WERI-Rb-1 (cell line): ENCODE data around the gene MIDN.

Experiments used
- DNase-seq: peaks from one replicate; pipeline ENCODE4 v3.0.0-alpha.2; 2020
- H3K27ac ChIP-seq: fragments of 250-450 bp; sonication (Bioruptor Pico); 2 replicates; pipeline ENCODE4 v1.5.1; 2020; ENCODE audit warnings: mild to moderate bottlenecking, moderate library complexity
- H3K27me3 ChIP-seq: fragments of 250-450 bp; sonication (Bioruptor Pico); 2 replicates; pipeline ENCODE4 v1.5.1; 2021; ENCODE audit warnings: mild to moderate bottlenecking, low read depth, moderate library complexity; ENCODE audit not compliant: insufficient read depth, severe bottlenecking
- H3K36me3 ChIP-seq: fragments of 250-450 bp; sonication (Bioruptor Pico); 2 replicates; pipeline ENCODE4 v1.5.1; 2020; ENCODE audit warnings: mild to moderate bottlenecking, moderate library complexity
- H3K4me3 ChIP-seq: 2 replicates; pipeline ENCODE4 v1.5.1; 2011; ENCODE audit warnings: low read depth, mild to moderate bottlenecking, control low read depth, low read length
- H3K9me3 ChIP-seq: fragments of 250-450 bp; sonication (Bioruptor Pico); 2 replicates; pipeline ENCODE4 v1.5.1; 2021; ENCODE audit warnings: mild to moderate bottlenecking, moderate library complexity; ENCODE audit not compliant: severe bottlenecking
- TF ChIP-seq, protein P1 (sequence below): IDR thresholded peaks from 2 replicates; pipeline ENCODE4 v1.5.1; 2011; ENCODE audit warnings: low read depth, mild to moderate bottlenecking, control low read depth, inconsistent platforms, low read length

The MIDN gene

DNA sequence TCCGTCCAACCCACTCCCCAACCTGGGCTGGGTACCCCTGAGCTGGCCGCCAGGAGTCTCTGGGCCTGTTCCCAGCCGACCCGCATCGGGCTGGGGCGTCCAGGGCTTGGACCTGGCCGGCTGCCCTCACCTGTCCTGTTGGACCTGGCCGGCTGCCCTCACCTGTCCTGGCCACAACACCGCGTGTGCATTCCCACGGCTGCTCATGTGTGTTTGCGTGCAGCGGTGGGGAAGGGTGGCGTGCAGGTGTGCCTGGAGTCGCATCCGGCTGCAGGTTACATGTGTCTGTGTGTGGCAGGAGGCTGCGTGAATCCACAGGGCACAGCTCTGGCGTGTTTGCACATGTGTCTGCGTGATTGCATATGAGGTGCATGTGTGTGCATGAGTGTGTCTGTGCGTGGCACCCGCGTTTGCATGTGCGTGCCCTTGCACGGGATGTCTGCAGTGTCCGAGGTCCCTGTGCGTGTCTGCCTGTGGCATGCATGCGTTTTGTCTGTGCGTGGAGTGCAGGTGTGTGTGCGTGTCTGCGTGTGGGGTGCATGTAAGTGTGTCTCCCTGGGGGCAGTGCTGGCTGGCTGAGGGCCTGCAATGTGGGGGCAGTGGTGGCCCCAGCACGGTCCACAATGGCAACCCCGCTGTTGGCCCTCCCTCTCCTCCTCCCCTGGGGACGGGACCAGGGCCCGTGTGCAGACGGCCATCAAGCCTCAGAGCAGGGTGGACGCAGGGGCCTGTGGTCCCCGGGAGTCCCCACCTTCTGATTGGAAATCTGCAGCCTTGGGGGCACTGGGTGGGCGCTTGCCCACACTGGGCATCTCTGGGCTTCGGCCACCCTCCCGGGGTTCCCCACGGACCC lies 40.7 kb downstream of the MIDN start:
- DNase-seq = no peak
- H3K9me3 ChIP-seq = no peaks in the 10 kb centered on the region
- peaks cover 5% of the 10 kb centered on the region; the same call in 1 of the 2 replicates for H3K36me3 ChIP-seq
- TF ChIP-seq, protein P1, sequence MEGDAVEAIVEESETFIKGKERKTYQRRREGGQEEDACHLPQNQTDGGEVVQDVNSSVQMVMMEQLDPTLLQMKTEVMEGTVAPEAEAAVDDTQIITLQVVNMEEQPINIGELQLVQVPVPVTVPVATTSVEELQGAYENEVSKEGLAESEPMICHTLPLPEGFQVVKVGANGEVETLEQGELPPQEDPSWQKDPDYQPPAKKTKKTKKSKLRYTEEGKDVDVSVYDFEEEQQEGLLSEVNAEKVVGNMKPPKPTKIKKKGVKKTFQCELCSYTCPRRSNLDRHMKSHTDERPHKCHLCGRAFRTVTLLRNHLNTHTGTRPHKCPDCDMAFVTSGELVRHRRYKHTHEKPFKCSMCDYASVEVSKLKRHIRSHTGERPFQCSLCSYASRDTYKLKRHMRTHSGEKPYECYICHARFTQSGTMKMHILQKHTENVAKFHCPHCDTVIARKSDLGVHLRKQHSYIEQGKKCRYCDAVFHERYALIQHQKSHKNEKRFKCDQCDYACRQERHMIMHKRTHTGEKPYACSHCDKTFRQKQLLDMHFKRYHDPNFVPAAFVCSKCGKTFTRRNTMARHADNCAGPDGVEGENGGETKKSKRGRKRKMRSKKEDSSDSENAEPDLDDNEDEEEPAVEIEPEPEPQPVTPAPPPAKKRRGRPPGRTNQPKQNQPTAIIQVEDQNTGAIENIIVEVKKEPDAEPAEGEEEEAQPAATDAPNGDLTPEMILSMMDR = no peak
- no peak overlapping the region for H3K4me3 ChIP-seq
- H3K27me3 ChIP-seq = no peaks in the 10 kb centered on the region
- no peak overlapping the region for H3K27ac ChIP-seq

GRCh38 chr19:1289686-1290025 lies 41.3 kb downstream of the MIDN start:
- H3K36me3 ChIP-seq = peaks cover 5% of the 10 kb centered on the region; the same call in 1 of the 2 replicates
- no peaks in the 10 kb centered on the region for H3K27me3 ChIP-seq
- H3K4me3 ChIP-seq = no peak overlapping the region
- DNase-seq = no peak
- no peak overlapping the region for H3K27ac ChIP-seq
- H3K9me3 ChIP-seq = no peaks in the 10 kb centered on the region
- TF ChIP-seq, protein P1 = no peak

DNA sequence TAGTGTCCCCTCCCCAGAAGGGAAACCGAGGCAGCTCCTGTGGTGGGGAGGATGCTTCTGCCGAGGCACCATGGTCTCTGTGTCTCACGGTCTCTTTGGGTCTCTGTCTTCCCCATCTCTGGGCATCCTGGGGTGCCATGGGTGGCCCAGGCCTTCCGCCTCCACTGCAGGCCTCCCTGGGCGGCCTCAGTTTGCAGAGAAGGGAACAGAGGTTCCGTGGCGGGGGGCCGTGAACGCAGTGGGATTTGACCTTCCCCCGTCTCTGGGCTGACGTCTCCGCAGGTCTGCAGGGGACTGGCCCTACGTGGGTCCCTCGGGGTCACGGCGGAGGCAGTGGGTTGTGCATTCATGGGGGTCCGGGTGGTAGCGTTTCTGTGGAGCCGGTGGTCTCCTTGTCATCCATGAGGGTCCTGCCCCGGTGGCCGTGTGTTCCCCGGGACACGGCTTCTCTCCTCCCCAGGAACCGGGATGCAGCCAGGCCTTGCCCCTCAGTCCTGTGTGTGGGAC lies 41.9 kb downstream of the MIDN start:
- Histone ChIP-seq H3K4me3 (no peak overlapping the region), H3K27me3 (no peaks in the 10 kb centered on the region), H3K36me3 (peaks cover 5% of the 10 kb centered on the region; the same call in 1 of the 2 replicates), H3K27ac (no peak overlapping the region), H3K9me3 (no peaks in the 10 kb centered on the region)
- no peak for DNase-seq
- TF ChIP-seq, protein P1 = no peak

- Histone ChIP-seq H3K27ac (no peak overlapping the region), H3K27me3 (no peaks in the 10 kb centered on the region), H3K9me3 (no peaks in the 10 kb centered on the region), H3K36me3 (peaks cover 6% of the 10 kb centered on the region), H3K4me3 (no peak overlapping the region)
- TF ChIP-seq, protein P1 = no peak
- no peak for DNase-seq
Observed at GRCh38 chr19:1290703-1291651, 42.6 kb downstream of the MIDN start.

- Histone ChIP-seq H3K27me3 (no peaks in the 10 kb centered on the region), H3K4me3 (no peak overlapping the region), H3K9me3 (no peaks in the 10 kb centered on the region), H3K36me3 (peaks cover 9% of the 10 kb centered on the region), H3K27ac (no peak overlapping the region)
- TF ChIP-seq, protein P1 = no peak
- no peak for DNase-seq
Observed at GRCh38 chr19:1291761-1292418, 43.5 kb downstream of the MIDN start.
